HG03064 (cell line): Measurements from ENCODE around the gene TCERG1L.
"Not testable (repeated sequence)": the region's sequence is repeated elsewhere in the genome, so short reads cannot be mapped to it uniquely, and the experiment has no call there.

Experiments used
- ATAC-seq: cut with Tn5 transposase; IDR thresholded peaks from one replicate; pipeline ENCODE4 v1.9.1; 2021; ENCODE audit warnings: low read depth; ENCODE audit not compliant: unreplicated experiment

Gene TCERG1L

DNA sequence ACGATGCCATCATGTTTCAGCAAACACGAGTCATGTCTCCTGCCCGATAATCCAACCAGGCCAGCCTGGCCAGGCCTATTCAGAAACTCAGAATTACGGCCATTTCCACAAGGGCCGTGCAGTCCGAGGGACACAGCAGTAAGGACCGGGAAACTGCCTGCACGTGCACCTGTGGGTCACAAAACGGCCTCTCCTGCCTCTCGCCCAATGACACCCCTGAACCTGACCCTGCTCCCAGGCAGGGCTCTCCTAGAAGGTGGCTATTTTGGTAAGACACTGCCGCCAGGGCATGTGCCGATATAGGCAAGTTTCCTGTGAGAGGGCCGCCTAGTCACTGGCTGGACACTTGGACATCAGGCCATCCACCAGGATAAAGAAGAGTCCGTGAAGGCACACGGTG, 196.7 kb downstream of the TCERG1L start:
- no peak for ATAC-seq

DNA sequence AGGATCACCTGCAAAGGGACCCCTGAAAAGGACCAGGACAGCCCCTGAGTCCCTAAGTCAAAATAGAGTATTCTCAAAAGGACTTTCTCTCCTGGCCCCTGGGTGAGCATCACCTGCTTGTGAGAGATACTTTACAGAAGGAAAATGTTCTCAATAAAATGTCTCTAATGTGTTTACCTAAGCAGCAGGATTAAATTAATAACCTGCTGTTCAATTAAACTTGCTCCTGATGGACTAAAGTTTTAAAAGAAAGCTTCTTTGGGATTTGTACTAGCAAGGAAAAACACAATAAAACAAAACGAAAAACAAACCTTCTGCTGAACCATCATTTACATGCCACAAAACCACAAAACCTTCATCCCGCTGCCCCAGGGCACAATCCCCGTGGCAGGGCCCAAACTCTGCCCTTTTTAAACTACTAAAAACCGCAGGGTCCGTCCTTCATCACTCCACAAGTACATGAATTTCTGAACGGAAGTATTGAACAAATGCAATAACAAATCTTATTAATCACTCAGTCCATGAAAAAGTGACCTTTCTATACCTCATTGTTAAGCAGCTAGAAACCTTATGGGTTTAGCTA, 197.7 kb downstream of the TCERG1L start:
- no peak for ATAC-seq

DNA sequence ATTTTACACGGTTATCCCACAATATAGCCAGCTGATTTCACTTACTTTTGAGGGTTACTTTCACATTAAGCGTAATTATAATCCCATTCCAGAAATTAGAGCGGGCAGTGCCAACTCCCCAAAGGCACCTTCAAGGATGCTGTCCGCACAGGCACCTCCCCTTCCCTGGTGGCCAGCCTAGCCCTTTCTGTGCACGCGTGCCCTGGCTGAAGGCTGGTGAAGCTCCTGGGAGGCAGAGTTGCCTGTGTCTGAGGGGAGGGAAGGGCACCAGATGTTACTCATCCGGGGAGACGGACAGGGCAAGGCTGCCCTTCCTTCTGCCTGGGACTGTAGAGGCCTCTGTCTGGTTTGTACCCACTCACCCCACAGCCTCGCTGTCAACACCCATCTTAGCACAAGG, 198.4 kb downstream of the TCERG1L start:
- no peak for ATAC-seq

DNA sequence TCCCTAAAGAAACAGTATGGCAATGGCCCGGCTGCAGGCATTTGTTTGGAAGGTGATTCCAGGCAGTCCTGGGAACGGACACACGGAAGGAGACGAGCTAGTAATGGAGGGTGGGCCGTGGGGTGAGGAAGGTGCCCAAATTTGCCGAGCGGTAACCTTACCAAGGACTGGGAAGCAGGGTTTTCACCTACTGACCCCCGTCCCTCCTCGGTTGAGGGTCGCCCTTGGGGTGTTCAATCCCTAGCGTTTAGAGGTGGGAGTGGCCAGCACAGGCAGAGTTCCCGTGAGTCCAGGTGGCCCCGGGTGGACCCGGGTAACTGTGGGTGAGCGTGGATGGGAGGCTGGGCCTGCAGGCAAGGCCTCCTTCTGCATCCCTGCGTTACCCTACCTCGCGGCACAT, 198.8 kb downstream of the TCERG1L start:
- no peak for ATAC-seq

DNA sequence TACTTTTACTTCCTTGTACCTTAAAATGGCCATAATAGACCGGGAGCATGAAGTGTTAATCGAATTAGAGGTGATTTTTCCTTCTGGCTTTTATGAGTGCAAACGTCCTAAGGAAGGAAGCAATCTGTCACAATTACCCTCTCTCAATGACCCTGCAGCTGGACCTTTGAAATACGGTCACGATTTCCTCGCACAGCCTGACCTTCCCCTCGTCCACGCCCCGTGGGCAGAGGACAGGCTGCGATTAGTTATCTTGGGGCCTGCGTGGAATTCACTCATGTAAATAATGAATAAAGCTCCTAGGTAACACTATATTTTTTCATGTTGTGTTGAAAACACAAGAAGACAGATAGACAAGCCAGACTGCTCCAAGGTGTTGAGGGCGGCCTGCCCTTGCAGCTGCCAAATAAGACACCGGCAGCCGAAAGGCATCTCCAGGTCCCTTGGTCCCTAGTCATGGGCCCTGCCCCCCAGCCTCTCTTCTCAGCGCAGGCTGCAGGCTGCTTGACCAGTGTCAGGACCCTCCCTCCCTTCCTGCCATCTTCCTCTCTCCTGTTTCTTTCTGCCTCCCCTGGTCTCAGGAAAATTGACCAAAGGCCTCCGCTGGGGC, 199.9 kb downstream of the TCERG1L start:
- ATAC-seq = no peak

DNA sequence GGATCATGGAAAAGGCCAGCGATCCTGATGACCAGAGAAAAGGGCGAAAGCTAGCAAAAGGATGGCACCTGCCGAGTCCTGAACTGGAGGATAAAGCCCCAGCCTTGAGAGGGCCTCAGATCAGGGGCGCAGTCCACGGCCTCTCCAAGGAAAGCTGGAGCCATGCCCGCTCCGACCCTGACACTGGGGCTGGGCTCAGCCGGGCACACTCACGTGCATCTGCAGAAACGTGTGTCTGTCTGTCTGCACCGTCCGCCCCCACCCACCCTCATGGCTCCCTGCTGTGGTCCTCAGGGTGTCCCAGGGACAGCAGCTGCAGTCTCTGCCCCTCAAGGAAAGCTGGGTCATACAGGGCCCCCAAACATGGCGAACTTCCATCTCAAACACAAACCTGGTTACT, 200.5 kb downstream of the TCERG1L start:
- no peak for ATAC-seq

DNA sequence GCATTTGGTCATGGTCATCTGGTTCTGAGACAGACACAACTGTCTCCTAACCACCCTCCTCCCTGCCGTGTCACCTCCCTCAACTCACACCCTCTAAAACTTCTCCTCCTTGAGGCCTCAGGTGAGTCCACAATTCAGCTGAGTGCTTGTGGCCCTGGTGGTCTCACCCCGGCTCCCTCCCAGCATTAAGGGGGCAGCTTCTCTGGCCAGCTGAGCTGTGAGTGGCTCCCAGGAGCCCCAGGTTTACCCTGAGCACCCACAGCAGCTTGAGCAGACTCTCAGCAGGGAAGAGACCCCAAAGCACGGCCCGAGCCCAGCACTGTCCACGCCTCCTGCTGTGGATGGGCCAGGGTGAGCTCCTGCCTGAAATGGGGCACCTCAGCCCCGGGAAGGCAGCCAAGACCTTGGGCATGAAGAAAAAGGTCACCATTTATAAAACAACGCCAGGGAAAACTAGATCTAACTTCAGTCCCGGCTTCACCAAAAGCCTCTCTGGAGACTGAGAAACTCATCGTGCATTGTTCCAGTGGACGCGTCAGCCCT, 201.2 kb downstream of the TCERG1L start:
- ATAC-seq = no peak

DNA sequence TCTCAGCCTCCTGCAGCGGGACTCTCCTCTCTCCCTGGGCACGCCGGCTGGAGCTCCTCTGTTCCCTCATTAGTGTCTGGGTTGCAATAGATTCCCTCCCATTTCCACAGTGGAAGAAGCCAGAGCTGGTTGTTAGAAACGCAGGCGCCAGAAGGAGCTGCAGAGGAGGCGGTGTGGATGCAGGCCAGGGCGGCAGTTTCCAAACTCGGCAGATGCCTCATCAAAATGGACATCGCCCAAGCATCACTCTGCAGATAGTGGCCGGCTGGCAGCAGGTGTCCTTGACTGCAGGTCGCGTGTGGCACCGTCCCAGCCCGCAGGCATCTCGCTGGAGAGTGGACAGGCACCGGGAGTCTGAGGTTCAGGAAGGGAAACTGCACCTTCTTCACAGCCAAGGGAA, 201.8 kb downstream of the TCERG1L start:
- ATAC-seq = no peak

DNA sequence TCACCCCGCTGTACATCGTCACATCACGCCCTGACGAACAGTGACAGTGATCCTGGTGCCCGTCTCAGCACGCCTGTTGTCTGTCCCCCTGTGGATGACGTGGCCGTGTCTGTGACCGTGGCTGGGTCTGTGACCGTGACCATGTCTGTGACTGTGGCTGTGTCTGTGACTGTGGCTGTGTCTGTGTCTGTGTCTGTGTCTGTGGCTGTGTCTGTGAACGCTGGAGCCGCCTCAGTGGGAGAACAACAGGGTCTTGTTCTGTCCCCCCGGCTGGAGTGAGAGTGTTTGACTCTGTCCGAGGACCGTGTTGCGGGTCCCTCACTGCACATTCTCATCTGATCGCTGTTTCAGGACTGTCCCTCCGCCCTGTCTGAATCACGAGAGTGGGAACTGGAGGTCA, 202.2 kb downstream of the TCERG1L start:
- no peak for ATAC-seq

DNA sequence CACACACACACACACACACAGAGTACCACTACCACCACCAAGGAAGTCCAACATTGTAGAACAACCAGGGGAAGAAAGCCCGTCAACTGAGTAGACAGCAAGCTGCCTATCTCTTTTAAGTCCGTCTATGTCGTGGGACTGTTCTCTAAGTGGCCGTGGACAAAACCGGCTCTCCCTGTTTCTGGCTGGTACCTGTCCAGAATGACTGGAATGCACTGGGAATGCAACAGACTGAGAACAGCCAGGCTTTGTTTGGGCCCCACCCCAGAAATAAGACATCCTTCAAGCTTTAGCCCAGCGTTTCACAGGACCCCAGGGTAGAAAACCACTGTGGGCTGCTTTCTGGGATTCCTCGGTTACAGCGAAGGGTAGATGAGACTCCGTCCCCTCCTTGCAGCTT, 203.6 kb downstream of the TCERG1L start:
- ATAC-seq = no peak

DNA sequence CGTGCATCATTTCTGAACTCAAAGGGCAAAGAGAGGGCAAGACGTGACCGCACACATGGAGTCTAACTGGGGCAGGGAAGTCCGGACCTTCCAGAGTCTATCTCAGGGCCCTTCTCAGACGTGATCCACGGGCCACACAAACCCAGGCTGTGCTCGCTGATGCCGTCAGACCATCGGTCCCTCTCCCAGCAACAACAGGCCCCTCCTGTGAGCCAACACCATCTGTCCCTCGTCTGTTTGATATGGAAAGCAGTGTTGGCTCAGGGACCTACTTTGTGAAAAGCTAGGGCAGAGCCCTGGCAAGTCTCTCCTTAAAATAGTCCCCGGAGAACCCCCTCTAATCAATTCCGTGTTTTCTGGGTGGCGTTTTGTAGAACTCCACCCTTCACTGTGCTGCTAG, 208.8 kb downstream of the TCERG1L start:
- ATAC-seq = no peak

DNA sequence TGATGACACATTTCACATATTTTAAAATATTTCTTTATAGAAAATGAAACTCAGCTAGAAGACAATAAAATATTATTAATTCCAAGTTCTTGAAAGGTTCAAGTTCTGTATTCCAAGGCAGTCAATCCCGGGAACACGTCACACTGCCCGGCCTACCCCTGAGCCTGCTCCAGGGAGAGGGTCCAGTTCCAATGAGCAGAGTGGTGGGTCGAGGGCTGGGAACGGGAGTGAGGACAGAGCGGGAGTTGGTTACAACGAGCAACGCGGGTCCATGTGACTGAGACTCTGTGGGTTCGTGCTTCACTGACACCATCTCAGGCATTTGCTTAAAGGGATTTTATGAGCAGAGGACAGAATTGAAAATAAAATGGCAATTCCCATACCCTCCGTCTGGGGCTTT, 209.4 kb downstream of the TCERG1L start:
- no peak for ATAC-seq

DNA sequence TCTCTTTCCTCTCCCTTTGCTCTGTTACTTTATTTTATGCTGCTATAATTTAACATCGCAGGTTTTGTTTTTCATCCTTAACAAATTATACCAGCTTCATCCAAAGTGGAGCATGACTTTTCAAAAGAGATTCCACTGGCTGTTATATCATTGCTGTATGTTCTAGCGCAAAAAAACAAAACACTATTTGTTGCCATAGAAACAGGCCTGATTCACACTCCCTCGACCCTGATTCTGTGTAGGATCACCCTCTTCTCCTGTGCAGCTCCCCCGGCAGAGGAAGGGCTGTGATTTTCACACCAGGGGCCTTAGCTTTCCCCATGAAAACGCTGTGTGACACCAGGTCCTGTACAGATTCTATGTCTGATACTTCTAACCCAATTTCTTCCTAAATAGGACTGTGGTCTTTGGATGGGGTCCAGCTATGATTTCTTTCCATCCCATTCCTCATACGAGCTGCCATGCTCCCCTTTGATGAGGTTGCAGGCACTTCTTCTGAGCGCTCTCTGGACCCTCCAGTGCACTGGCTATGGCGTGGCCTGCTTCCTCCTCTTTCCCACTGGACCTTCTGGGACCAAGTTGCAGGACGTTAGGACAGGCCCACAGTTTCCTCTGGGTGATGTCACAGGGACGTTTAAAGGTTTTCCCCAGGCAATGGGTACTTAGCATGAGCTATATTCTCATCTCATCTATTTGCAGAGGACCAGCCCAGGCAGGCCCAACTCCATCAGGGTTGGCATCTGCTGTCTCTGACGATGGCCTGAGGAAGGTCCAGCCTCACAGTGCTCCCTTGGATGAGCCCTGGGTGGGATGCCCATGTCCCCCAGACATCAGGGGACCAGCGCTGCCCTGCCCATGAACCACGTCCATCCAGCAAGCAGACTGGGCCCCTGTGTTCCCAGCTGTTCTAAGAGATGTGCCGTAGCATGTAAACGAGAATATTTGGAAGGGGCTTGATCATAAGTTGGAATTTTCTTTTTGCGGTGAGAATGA, 210.8 kb downstream of the TCERG1L start:
- not testable (repeated sequence) for ATAC-seq

DNA sequence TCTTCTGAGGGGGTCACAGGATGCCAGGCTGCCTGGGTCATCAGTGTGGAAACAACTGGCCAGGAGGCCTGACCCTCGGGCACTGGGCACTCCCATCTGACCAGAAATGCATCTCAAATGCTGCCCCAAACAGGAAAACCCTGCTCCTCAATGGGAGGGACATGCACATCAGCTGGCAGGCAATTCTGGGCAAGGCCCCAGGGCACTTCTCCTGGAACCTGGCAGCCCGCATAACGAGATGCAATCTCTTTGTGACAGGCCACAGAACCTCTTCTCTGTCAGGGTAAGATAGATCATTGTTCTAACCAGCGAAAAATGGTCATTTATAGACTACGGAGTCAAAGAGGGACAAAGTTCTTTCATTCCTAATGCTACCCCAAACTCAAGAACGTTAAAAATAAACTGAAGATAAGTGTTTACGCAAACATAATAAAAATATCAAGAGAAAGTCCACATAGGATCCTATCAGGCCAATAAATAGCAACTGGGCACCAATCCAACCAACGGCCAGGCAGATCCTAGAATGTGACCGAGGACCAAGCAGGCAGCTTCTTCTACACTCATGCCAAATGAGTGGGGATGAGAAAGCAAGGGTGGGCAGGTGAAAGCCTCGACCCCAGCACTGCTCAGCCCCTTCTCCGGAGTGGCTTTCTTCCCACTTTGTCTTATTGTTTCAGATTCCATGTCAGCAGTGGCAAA, 212.3 kb downstream of the TCERG1L start:
- no peak for ATAC-seq

DNA sequence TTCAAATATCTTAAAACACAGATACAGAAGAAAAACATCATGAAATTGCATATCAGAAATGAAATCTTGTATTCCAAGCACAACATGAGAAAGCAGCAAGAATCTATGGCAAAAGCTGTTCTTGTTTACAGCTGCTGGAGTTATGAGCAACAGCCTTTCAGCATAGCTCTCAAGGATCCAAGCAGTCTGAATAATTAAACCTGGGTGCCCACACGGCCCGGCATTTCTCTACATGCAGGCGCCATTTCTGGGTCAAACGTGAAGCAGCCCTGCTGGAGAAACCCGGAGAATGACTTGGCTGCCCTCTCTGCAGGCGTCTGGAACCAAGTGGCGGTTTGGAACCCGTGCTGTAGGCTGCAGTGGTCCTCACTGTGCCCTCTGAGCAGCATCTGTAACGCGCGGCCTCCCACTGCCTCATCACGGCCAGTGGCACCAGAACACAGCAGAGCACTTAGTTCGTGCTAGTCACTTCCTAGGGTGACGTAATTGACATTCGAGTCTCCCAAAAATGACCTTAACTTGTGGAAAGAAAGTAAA, 213.0 kb downstream of the TCERG1L start:
- no peak for ATAC-seq

DNA sequence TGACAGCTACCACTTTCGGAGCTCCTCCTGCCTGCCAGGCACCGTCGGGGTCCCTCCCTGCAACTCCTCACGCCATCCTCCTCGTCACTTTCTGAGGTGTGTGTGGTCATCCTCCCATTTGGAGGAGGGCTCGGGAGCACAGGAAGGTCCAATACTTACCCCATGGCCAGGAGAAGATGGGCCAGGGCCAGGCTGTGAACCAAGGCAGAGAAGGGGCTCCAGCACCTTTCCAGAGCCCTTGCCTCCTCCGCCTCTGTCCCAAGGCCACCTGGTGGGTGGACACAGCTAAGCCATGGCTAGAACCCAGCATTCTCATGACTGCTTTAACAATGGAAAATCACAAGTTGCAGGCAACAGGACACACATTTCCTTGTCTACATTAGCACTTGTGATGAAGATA, 215.5 kb downstream of the TCERG1L start:
- no peak for ATAC-seq

DNA sequence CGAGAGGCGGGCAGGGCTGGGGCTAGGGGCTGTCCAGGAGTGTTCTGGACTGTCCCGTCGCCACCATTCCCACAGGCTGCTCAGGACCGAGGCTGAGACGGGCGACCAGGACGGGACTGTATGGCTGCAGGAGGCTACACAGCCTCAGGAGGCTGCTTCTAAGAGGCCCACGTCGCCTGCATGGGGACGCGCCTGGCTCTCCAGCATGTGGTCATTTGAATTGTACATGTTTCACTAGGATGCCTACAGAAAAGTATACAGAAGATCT, 216.3 kb downstream of the TCERG1L start:
- ATAC-seq = no peak

DNA sequence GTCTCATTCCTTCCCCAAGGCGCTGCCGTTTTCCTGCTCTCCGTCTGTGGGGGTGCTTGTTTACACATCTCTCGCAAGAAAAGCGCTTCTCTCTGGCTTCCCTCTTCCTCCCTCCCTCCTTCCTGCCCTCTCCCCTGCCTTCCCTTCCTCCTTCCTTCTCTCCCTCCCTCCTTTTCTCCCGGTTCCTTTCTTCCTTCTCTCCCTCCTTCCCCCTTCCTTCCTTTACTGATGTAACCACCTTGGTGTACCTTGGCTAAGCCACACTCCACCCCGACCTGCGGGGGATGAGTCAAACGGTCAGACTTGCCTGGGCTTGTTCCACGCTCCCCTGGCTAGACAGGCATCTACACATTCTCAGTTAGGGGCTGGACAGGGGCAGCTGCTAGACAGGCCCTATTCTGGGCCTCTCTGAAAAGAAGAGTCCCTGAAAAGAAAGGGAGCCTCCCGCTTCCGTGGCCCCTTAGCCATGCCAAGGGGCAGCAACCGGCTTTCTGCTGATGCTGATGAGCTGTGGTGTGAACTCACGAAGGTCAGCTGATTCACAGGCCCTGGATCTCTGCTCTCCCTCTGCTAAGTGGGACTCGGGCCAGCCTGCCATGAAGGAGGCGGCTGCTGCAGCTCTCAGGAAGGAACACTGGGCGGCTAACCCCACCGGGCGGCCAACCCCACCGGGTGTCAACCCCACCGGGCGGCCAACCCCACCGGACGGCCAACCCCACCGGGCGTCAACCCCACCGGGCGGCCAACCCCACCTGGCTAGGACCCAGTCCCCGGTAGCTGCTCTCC, 216.8 kb downstream of the TCERG1L start:
- no peak for ATAC-seq

DNA sequence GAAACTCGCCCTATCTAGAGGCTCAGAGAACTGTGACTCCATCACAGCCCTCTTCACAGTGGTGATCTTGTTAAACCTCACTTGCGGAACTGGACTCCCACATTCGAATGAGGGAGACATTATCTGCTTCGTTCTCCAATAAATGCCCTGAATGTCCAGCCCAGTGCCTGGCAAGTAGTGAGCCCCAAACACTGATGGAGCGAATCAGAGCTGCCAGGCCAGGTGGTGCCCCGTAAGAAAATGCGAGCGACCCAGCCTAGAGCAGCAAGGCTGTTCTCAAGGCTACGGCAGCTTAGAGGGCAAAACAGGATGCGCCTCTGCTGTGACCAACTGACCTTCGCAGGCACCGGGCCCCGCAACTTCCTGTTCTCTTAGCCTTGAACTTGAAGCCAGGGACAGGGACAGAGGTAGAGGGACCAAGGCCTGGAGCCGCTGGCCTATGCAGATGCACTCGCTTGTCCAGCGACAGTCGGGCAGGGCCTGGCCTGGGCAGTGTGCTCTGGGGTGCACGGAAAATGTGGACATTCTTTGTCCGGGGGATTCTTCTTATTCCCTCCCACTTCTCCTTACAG, 217.6 kb downstream of the TCERG1L start:
- no peak for ATAC-seq

DNA sequence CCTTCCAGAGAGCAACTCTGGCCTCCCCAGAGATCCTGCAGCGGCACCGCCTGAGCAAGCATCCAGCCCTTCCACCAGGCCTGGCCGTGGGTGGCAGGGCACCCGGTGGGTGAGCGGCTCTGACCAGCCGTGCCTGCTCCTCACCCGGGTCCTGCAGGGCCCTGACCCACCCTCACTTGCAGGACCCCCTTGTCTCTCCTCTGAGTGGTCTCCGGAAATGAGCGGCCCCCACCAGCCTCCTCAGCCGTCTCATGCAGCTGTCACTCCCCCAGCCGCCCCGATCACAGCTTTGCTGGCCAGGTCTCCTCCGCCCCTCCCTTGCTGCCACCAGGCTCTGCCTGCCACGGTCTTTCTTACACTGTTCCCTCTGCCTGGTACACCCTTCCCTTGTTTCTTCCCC, 218.2 kb downstream of the TCERG1L start:
- no peak for ATAC-seq
